HG02970 (cell line): ENCODE data around the gene CHRNB4.
"Not testable (repeated sequence)": the region's sequence is repeated elsewhere in the genome, so short reads cannot be mapped to it uniquely, and the experiment has no call there.

Source experiments
- ATAC-seq: cut with Tn5 transposase; IDR thresholded peaks from one replicate; pipeline ENCODE4 v1.9.1; 2021; ENCODE audit warnings: mild to moderate bottlenecking, moderate library complexity, moderate number of reproducible peaks; ENCODE audit not compliant: unreplicated experiment, low FRiP score

CHRNB4 gene

GRCh38 chr15:78618490-78618934, 22.5 kb downstream of the CHRNB4 start:
- ATAC-seq: no peak

- ATAC-seq: no peak
Measured at GRCh38 chr15:78618064-78618463, 22.9 kb downstream of the CHRNB4 start.

GRCh38 chr15:78617516-78617915, 23.5 kb downstream of the CHRNB4 start:
- ATAC-seq: no peak

- ATAC-seq: no peak
Measured at GRCh38 chr15:78617076-78617475, 23.9 kb downstream of the CHRNB4 start.

GRCh38 chr15:78616506-78616905, 24.5 kb downstream of the CHRNB4 start:
- no peak for ATAC-seq

- no peak for ATAC-seq
Measured at GRCh38 chr15:78615151-78615589, 25.8 kb downstream of the CHRNB4 start.

GRCh38 chr15:78614021-78614420, 27.0 kb downstream of the CHRNB4 start:
- ATAC-seq: no peak

GRCh38 chr15:78609551-78609950, 31.5 kb downstream of the CHRNB4 start:
- not testable (repeated sequence) for ATAC-seq

- ATAC-seq: no peak
Measured at GRCh38 chr15:78605680-78606079, 35.3 kb downstream of the CHRNB4 start.

- ATAC-seq: no peak
Measured at GRCh38 chr15:78605201-78605600, 35.8 kb downstream of the CHRNB4 start.

- no peak for ATAC-seq
Measured at GRCh38 chr15:78604420-78604819, 36.6 kb downstream of the CHRNB4 start.

GRCh38 chr15:78603467-78603866, 37.5 kb downstream of the CHRNB4 start:
- ATAC-seq: no peak

- ATAC-seq: no peak
Measured at GRCh38 chr15:78599189-78599588, 41.8 kb downstream of the CHRNB4 start.

GRCh38 chr15:78598348-78598747, 42.7 kb downstream of the CHRNB4 start:
- no peak for ATAC-seq

GRCh38 chr15:78597583-78597982, 43.4 kb downstream of the CHRNB4 start:
- ATAC-seq: no peak

- ATAC-seq: no peak
Measured at GRCh38 chr15:78574944-78575343, 66.1 kb downstream of the CHRNB4 start.
